K562 (cell line): Measurements from ENCODE around the gene DKC1. TPM values are rescaled to one million over a fixed set of nuclear protein-coding genes. Genes with fewer than 3 reads are reported as not detected.

ENCODE experiments used
- ATAC-seq: fragments of 200-7000 bp; cut with Tn5 transposase; 3 replicates; pipeline ENCODE4 v1.9.1; 2020; ENCODE audit warnings: moderate library complexity
- BruUV-seq: library from RNA; stranded (reverse); fragments of 400-500 nt; replicated peaks from 2 replicates; lab custom pipeline; 2021; lab: Mats Ljungman, UMichigan
- CTCF ChIA-PET: fragments of 300-600 bp; formaldehyde crosslinking; extraction: SDS; loops from one replicate; lab custom pipeline; 2021; ENCODE audit warnings: low intra/inter-chr PET ratio; lab: Yijun Ruan, JAX
- POLR2A ChIA-PET: fragments of 300-600, 350-650 bp; sonication (Branson Sonifier 250); formaldehyde crosslinking; extraction: SDS; loops from one replicate; lab custom pipeline; 2021; ENCODE audit warnings: antibody characterized with exemption, inconsistent platforms; lab: Yijun Ruan, JAX
- DNase-seq, 4 experiments: peaks; one replicate each; pipeline versions ENCODE4 v3.0.0 to v3.0.0-alpha.2; 2011 to 2018; ENCODE audit warnings: low spot score in 3 of 4, mixed read lengths in 3 of 4; ENCODE audit errors: extremely low read depth in 1 of 4
- FAIRE-seq: peaks from 2 replicates; lab custom pipeline; 2011; peaks lifted over from hg19 to GRCh38; lab: Jason Lieb, UNC
- H2AFZ ChIP-seq: 2 replicates; pipeline ENCODE4 v1.6.0; 2011; ENCODE audit warnings: low read depth, low read length, control low read depth, inconsistent platforms
- H3K27ac ChIP-seq: fragments of 200-600 bp; 3 replicates; pipeline ENCODE4 v1.8.0; 2011; ENCODE audit warnings: low read depth, mild to moderate bottlenecking, control low read depth, inconsistent platforms, low read length, moderate library complexity, mixed read lengths; ENCODE audit errors: extremely low read depth
- H3K27me3 ChIP-seq, 2 experiments: fragments of 300-600 bp in 1 of 2; 2 replicates in 1 of 2; 3 replicates in 1 of 2; pipeline versions ENCODE4 v1.6.0 to v1.8.0; 2011; ENCODE audit warnings: inconsistent platforms in 2 of 2, low read length in 2 of 2, mild to moderate bottlenecking in 1 of 2, mixed read lengths in 1 of 2, moderate library complexity in 1 of 2; ENCODE audit not compliant: control insufficient read depth in 2 of 2, insufficient read depth in 2 of 2
- H3K36me3 ChIP-seq: fragments of 300-600 bp; 3 replicates; pipeline ENCODE4 v1.8.0; 2011; ENCODE audit warnings: mild to moderate bottlenecking, low read length, inconsistent platforms; ENCODE audit not compliant: control insufficient read depth, insufficient read depth
- H3K4me1 ChIP-seq, 2 experiments: fragments of 200-600 bp in 1 of 2; replicated peaks in 1 of 2; 2 replicates in 1 of 2; 3 replicates in 1 of 2; pipeline versions ENCODE4 v1.5.1 to v1.8.0; 2011; ENCODE audit warnings: inconsistent platforms in 2 of 2, low read length in 2 of 2, mild to moderate bottlenecking in 1 of 2, mixed read lengths in 1 of 2, moderate library complexity in 1 of 2; ENCODE audit not compliant: control insufficient read depth in 2 of 2, insufficient read depth in 2 of 2
- H3K4me2 ChIP-seq: 2 replicates; pipeline ENCODE4 v1.6.1; 2011; ENCODE audit warnings: low read length, control low read depth, inconsistent platforms, mixed read lengths; ENCODE audit not compliant: insufficient read depth
- H3K4me3 ChIP-seq: fragments of 200-600 bp; sonication (generic), shearing (Covaris generic); 2 replicates; pipeline ENCODE4 v1.5.1; 2016; ENCODE audit warnings: control low read depth, inconsistent platforms
- H3K79me2 ChIP-seq: fragments of 200-600 bp; 3 replicates; pipeline ENCODE4 v1.8.0; 2011; ENCODE audit warnings: low read length, inconsistent platforms; ENCODE audit not compliant: control insufficient read depth, insufficient read depth
- H3K9ac ChIP-seq, 2 experiments: 2 replicates each; pipeline versions ENCODE4 v1.6.0 to v1.6.1; 2011; ENCODE audit warnings: low read depth in 2 of 2, low read length in 2 of 2, control low read depth in 1 of 2, inconsistent platforms in 1 of 2, mild to moderate bottlenecking in 1 of 2, mixed read lengths in 1 of 2; ENCODE audit not compliant: insufficient read depth in 1 of 2
- H3K9me1 ChIP-seq: one replicate; pipeline ENCODE4 v1.6.0; 2011; ENCODE audit warnings: inconsistent platforms, mild to moderate bottlenecking, low read length, moderate library complexity; ENCODE audit not compliant: control insufficient read depth, insufficient read depth
- H3K9me3 ChIP-seq: replicated peaks from 2 replicates; pipeline ENCODE4 v1.5.1; 2011; ENCODE audit warnings: low read depth, low read length, inconsistent platforms; ENCODE audit not compliant: control insufficient read depth, insufficient read depth
- H4K20me1 ChIP-seq: replicated peaks from 2 replicates; pipeline ENCODE4 v1.6.1; 2011; ENCODE audit warnings: low read length, inconsistent platforms, mixed read lengths; ENCODE audit not compliant: control insufficient read depth, insufficient read depth
- CBX3 ChIP-seq, 2 experiments: IDR thresholded peaks; 1 replicate in 1 of 2; 2 replicates in 1 of 2; pipeline ENCODE4 v1.6.1; 2012; ENCODE audit warnings: inconsistent platforms in 2 of 2, low read length in 2 of 2, borderline replicate concordance in 1 of 2, control low read depth in 1 of 2
- CEBPB ChIP-seq: fragments of 450-650 bp; IDR thresholded peaks from 2 replicates; pipeline ENCODE4 v1.6.1; 2016; ENCODE audit warnings: missing genetic modification characterization, missing compliant biosample characterization
- HSF4 ChIP-seq: fragments of 250-450 bp; sonication (Bioruptor Pico); IDR thresholded peaks from 2 replicates; pipeline ENCODE4 v2.1.2; 2022; ENCODE audit warnings: mild to moderate bottlenecking, moderate library complexity, borderline replicate concordance
- KDM2B ChIP-seq: fragments of 250-450 bp; sonication (Bioruptor Pico); IDR thresholded peaks from 2 replicates; pipeline ENCODE4 v1.8.0; 2021; ENCODE audit warnings: mild to moderate bottlenecking, moderate library complexity
- LARP7 ChIP-seq: fragments of 450-650 bp; IDR thresholded peaks from 2 replicates; pipeline ENCODE4 v1.6.1; 2016
- LCOR ChIP-seq: sonication (generic); formaldehyde crosslinking; IDR thresholded peaks from 2 replicates; pipeline ENCODE4 v1.8.0; 2022; ENCODE audit warnings: mild to moderate bottlenecking, missing genetic modification reagents
- MAFF ChIP-seq: IDR thresholded peaks from 2 replicates; pipeline ENCODE4 v1.6.1; 2012; ENCODE audit warnings: low read length, improper control_type of control experiment
- MAFK ChIP-seq: IDR thresholded peaks from 2 replicates; pipeline ENCODE4 v1.6.1; 2011; ENCODE audit warnings: low read length, improper control_type of control experiment
- MCM7 ChIP-seq, 2 experiments: fragments of 450-650 bp; IDR thresholded peaks; 2 replicates each; pipeline ENCODE4 v1.6.1; 2016 to 2018
- NR0B1 ChIP-seq: fragments of 450-650 bp; IDR thresholded peaks from one replicate; pipeline ENCODE4 v1.6.1; 2018; ENCODE audit warnings: mild to moderate bottlenecking, moderate library complexity; ENCODE audit not compliant: partially characterized antibody
- ZBTB9 ChIP-seq: fragments of 450-650 bp; formaldehyde crosslinking; IDR thresholded peaks from 2 replicates; pipeline ENCODE4 v1.4.0; 2020; ENCODE audit warnings: mild to moderate bottlenecking, moderate library complexity
- ZNF644 ChIP-seq: fragments of 200-800 bp; sonication (Bioruptor generic); IDR thresholded peaks from 2 replicates; pipeline ENCODE4 v1.6.1; 2016; ENCODE audit warnings: low read depth, missing genetic modification characterization, missing compliant biosample characterization
- ZNF668 ChIP-seq: fragments of 250-450 bp; sonication (Bioruptor Pico); IDR thresholded peaks from 2 replicates; pipeline ENCODE4 v1.8.0; 2022; ENCODE audit warnings: mild to moderate bottlenecking, inconsistent platforms
- WGBS: fragments of 100-300 bp; shearing (Covaris generic); methylation state at CpG from one replicate; pipeline ENCODE4 v1.1.6; 2016; ENCODE audit warnings: low coverage, mixed read lengths; ENCODE audit not compliant: insufficient coverage; ENCODE audit errors: missing lambda C conversion rate; 5-methylcytosine and 5-hydroxymethylcytosine counted together
- in situ Hi-C: fragments of 300-500 bp; cut with MboI; formaldehyde crosslinking; loops from 4 replicates; pipeline ENCODE4 v1.15.0; 2018; ENCODE audit warnings: inconsistent platforms, mixed read lengths
- intact Hi-C: fragments of 100-400 bp; cut with micrococcal nuclease; formaldehyde crosslinking; loops from 2 replicates; pipeline ENCODE4 v1.14.2; 2022
- polyA plus RNA-seq, 8 experiments: library from polyadenylated mRNA; depleted of rRNA in 4 of 8; stranded (reverse) in 5 of 8; unstranded in 3 of 8; fragments of >200 nt; fragmentation: Nextera tagmentation in 2 of 8; fragmentation: Illumina TruSeq in 1 of 8; extraction: Ambion mirVana in 2 of 8; extraction: Trizol in 1 of 8; gene quantifications; 2 replicates each; pipeline versions ENCODE4 v1.2.1 to v1.2.3, GENCODE V29; 2011 to 2014; ENCODE audit warnings: inconsistent platforms in 1 of 8, missing spikeins in 1 of 8
- total RNA-seq, 7 experiments: library from RNA; depleted of rRNA in 6 of 7; stranded (reverse); fragments of >200 nt in 6 of 7; fragmentation: Illumina TruSeq in 2 of 7; extraction: Trizol in 2 of 7; gene quantifications; 2 replicates each; pipeline versions ENCODE4 v1.2.1 to v1.2.3, GENCODE V29; 2011 to 2021; ENCODE audit warnings: low replicate concordance in 1 of 7

DKC1 gene
- total and polyA plus RNA-seq, 9 of the 15 experiments (the other 6 are each of a cell fraction or from before 2014, with no cell fraction given), result 205 to 313 (median 219) TPM

GRCh38 chrX:154721155-154721554 lies 41.5 kb upstream of the DKC1 start:
- H3K27ac ChIP-seq, result no peak overlapping the region
- no peak for DNase-seq
- ATAC-seq, result no peak
- CTCF ChIA-PET, result no interaction called here
- H3K36me3 ChIP-seq, result peaks cover 8% of the 10 kb centered on the region; the same call in 2 of the 3 replicates
- peaks cover 81% of the 10 kb centered on the region for H3K79me2 ChIP-seq
- no TSS peak for BruUV-seq
- 100% methylated on average over 3 of the region's 3 CpGs for WGBS
- H3K9me1 ChIP-seq, result no peaks in the 10 kb centered on the region
- no peak overlapping the region for H3K9ac ChIP-seq
- H3K27me3 ChIP-seq, result no peaks in the 10 kb centered on the region
- peaks cover 20 to 32% of the 10 kb centered on the region in 2 experiments for H3K4me1 ChIP-seq
- POLR2A ChIA-PET, result no interaction called here
- H2AFZ ChIP-seq, result no peak overlapping the region
- H3K4me2 ChIP-seq, result no peak overlapping the region
- TF ChIP-seq CBX3 (IDR thresholded peaks at IDR 0.05; ENCODE audit: borderline replicate concordance in 1 of 2, low read length in 2 of 2) (0 out of 3 replicates have a peak, but pooled peaks of 1 of the 2 experiments have one; percentile 53), ZNF668 (CRISPR knock-in tag) (no peak), LCOR (CRISPR knock-in tag) (no peak)
- in situ Hi-C loops, result no loop called here
- no peaks in the 10 kb centered on the region for H4K20me1 ChIP-seq
- H3K9me3 ChIP-seq, result no peaks in the 10 kb centered on the region
- no peak for FAIRE-seq
- H3K4me3 ChIP-seq, result no peak overlapping the region
- intact Hi-C loops, result no loop called here

- CTCF ChIA-PET, result no interaction called here
- no peak overlapping the region for H3K4me2 ChIP-seq
- H3K36me3 ChIP-seq, result peaks cover 14% of the 10 kb centered on the region; the same call in 2 of the 3 replicates
- POLR2A ChIA-PET, result interaction anchor here (0.6 kb wide), 1 partner anchor 35 kb away, joined by 3 read pairs; no protein-coding TSS in a partner anchor
- H3K9me1 ChIP-seq, result no peaks in the 10 kb centered on the region
- DNase-seq (no peak), FAIRE-seq (no peak), ATAC-seq (no peak; the same call in 2 of the 3 replicates)
- no peaks in the 10 kb centered on the region for H3K9me3 ChIP-seq
- H4K20me1 ChIP-seq, result 0 out of 2 replicates have a peak, but pooled peaks cover 4% of the 10 kb centered on the region
- no peak overlapping the region for H3K4me3 ChIP-seq
- in situ Hi-C loops, result loop anchor here (25.0 kb wide), 1 partner anchor 138 kb away; the partner anchor contains the start of gene CTAG1A
- peaks cover 84% of the 10 kb centered on the region for H3K79me2 ChIP-seq
- WGBS, result 83% methylated on average over 2 of the region's 2 CpGs
- H3K9ac ChIP-seq, result no peak overlapping the region
- no peak overlapping the region for H2AFZ ChIP-seq
- peaks cover 4 to 10% of the 10 kb centered on the region in 2 experiments for H3K4me1 ChIP-seq
- no peaks in the 10 kb centered on the region for H3K27me3 ChIP-seq
- BruUV-seq, result no TSS peak
- no peak overlapping the region for H3K27ac ChIP-seq
- intact Hi-C loops, result no loop called here
- TF ChIP-seq MAFK (peak; percentile 43; the same call in 1 of the 2 replicates), CEBPB (tag) (no peak), ZNF644 (tag) (no peak), ZBTB9 (CRISPR knock-in tag) (no peak), HSF4 (CRISPR knock-in tag) (no peak), NR0B1 (no peak), MCM7 (IDR thresholded peaks at IDR 0.05) (no peak), KDM2B (CRISPR knock-in tag) (no peak), LARP7 (no peak), CBX3 (IDR thresholded peaks at IDR 0.05; ENCODE audit: borderline replicate concordance in 1 of 2, low read length in 2 of 2) (no peak), MAFF (peak; percentile 55; the same call in 1 of the 2 replicates)
Measured at GRCh38 chrX:154724993-154725756, 37.5 kb upstream of the DKC1 start.
